Sciatic nerve (tissue), 2 donors: ENCODE results near the gene NPPA. TPM values are rescaled to one million over a fixed set of nuclear protein-coding genes. Genes with fewer than 3 reads are reported as not detected.

Experiments
- ATAC-seq: fragments of 200-7000 bp; cut with Tn5 transposase; one replicate; pipeline ENCODE4 v1.9.1; 2020; ENCODE audit warnings: mild to moderate bottlenecking, moderate library complexity
- DNase-seq: peaks from one replicate; pipeline ENCODE4 v3.0.0-alpha.2; 2020; ENCODE audit warnings: low spot score
- intact Hi-C: fragments of 100-400 bp; cut with DNase I; formaldehyde crosslinking; loops from one replicate; pipeline ENCODE4 v1.14.2; 2022
- total RNA-seq: library from RNA; stranded (reverse); fragmentation: NEBNext Ultra II Directional; extraction: Animal tissue kit (Norgen Biotek cat#: 25700); gene quantifications from one replicate; pipeline ENCODE4 v1.2.1, GENCODE V29; 2021
- donor health status: DM: no; HTN: no; CAD: no.
- donor health status: DM: no; HTN: no; CAD: no.

The NPPA gene
- total RNA-seq, 1 donor from 2014 or later = 0.45 TPM

DNA sequence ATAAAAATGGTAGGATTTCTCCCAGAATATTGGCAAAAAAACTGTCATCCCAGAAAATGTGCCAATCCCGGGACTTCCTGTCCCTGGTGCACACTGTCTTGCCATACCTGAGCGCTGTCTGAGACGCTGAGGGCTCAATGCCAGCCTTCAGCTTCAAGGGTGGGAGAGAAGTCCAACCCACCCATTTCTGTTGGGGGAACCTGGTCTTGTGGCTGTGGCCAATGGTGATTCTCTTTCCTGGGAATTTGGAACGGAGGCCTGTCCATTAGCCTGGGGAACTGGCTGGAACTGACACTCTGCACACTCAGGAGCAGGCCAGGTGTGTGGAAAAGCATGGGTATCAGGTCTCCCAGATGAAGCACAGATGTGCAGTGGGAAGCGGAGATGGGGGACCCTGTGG lies 48.5 kb downstream of the NPPA start:
- intact Hi-C loops = no loop called here
- ATAC-seq = no peak
- no peak for DNase-seq

DNA sequence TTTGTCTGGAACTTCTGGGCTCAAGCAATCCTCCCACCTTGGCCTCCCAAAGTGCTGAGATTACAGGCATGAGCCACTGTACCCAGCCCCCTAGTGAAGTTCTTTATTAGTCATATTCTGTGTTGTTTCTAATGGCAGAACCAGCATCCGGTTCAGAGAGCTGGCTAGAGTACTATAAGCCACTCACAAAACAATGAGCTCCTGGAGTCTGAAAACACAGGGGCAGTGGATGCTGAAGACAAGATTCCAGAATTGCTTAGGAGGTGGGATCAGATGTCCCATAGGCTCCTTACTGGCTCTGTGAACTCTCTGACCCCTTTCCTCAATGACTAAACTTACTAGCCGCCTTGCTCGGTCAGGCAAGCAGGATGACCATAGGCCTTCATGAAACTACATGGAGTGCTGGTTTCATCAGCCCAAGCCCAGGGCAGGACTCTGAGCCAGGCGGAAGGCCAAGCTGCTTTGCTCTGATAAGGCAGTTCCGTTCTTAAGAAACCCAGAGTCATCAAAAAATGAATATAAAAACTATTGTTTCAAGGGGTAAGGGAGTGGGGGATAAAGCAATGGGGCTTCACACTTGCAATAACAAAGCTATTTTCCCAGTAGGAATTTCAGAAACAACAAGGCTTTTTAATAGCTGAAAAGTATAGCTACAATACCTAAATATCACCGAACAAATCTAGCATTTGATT lies 49.9 kb downstream of the NPPA start:
- intact Hi-C loops = no loop called here
- peak; percentile 81 for DNase-seq
- peak; percentile 72 for ATAC-seq

DNA sequence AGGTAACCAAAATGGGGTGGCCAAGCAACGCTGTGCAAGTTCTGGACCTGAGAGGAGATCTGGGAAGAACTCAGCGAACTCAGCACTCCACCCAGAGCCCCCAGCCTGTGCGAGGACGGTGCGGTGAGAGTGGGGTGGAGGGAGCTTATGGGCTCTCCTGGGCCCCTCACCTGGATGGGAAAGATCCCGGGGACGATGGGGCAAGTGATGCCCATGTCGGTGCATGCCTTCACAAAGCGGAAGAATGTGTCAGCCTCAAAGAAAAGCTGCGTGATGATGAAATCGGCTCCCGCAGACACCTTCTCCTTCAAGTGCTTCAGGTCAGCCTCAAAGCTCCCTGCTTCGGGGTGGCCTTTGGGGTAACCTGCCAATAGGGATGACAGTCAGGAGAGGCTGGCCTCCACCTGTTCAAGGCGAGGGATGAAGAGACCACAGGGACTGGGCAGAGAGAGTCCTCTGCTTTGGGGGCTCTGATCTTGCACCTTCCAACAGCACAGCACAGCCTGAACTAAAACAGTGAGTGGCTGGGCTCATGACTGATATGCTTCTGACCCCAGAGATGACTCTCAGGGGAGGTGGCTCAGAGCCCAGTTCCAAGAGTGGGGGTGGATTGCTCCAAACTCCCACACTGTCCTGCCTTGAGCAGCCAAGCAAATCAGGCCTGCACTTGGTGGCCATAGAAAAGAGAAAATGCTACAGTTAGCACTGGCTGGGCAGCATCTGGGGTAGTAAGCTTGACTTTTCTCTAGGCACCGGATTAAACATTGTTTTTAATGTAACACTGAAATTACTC lies 51.4 kb downstream of the NPPA start:
- intact Hi-C loops = no loop called here
- ATAC-seq = peak; percentile 38
- no peak for DNase-seq

Other genes with a start within 250 kb of the NPPA start
- gene FBXO2, start 193.4 kb downstream of the NPPA start, total RNA-seq = 24.7 TPM
- gene FBXO44, start 192.9 kb downstream of the NPPA start, total RNA-seq = 37.1 TPM
- gene FBXO6, start 183.6 kb downstream of the NPPA start, total RNA-seq = 6.6 TPM
- gene MAD2L2, start 166.6 kb downstream of the NPPA start, total RNA-seq = 22.0 TPM
- gene DRAXIN, start 156.1 kb downstream of the NPPA start, total RNA-seq = not detected
- 32.8 TPM for gene AGTRAP, start 111.6 kb downstream of the NPPA start, total RNA-seq
- gene C1orf167, start 85.6 kb downstream of the NPPA start, total RNA-seq = 4.1 TPM
- gene MTHFR, start 41.8 kb downstream of the NPPA start, total RNA-seq = 78.3 TPM
- gene CLCN6, start 41.6 kb downstream of the NPPA start, total RNA-seq = 48.4 TPM
- not detected for gene NPPB, start 11.2 kb upstream of the NPPA start, total RNA-seq
- 27.0 TPM for gene KIAA2013, start 78.6 kb upstream of the NPPA start, total RNA-seq
- gene PLOD1, start 86.9 kb upstream of the NPPA start, total RNA-seq = 60.7 TPM
- gene MFN2, start 132.7 kb upstream of the NPPA start, total RNA-seq = 68.6 TPM
- gene MIIP, start 171.7 kb upstream of the NPPA start, total RNA-seq = 33.3 TPM
- 5.2 TPM for gene TNFRSF8, start 215.5 kb upstream of the NPPA start, total RNA-seq